Cerebellar nuclear complex (tissue), 1 donor: ENCODE measurements around the gene TRIM27.
A peak's percentile ranks its signal among the peaks of the same experiment; 100 is the strongest.
"Not testable (repeated sequence)": the region's sequence is repeated elsewhere in the genome, so short reads cannot be mapped to it uniquely, and the experiment has no call there.

Source experiments
- DNase-seq, 2 experiments: peaks; one replicate each; lab custom pipeline; 2025; lab: John Stamatoyannopoulos, UW

TRIM27 gene

GRCh38 chr6:28896505-28897368, 27.0 kb downstream of the TRIM27 start:
- peak in 1 of 2 experiments; percentile 25 for DNase-seq

- peak; percentile 58 to 79 for DNase-seq
Observed at GRCh38 chr6:28895131-28895812, 28.5 kb downstream of the TRIM27 start.

GRCh38 chr6:28893172-28893799, 30.5 kb downstream of the TRIM27 start:
- no peak for DNase-seq

- DNase-seq, result no peak
Observed at GRCh38 chr6:28892525-28892924, 31.3 kb downstream of the TRIM27 start.

- no peak for DNase-seq
Observed at GRCh38 chr6:28887796-28888496, 35.8 kb downstream of the TRIM27 start.

- DNase-seq, result no peak
Observed at GRCh38 chr6:28886079-28886439, 37.7 kb downstream of the TRIM27 start.

GRCh38 chr6:28884423-28885131, 39.2 kb downstream of the TRIM27 start:
- DNase-seq, result no peak

- peak in 1 of 2 experiments; percentile 8 for DNase-seq
Observed at GRCh38 chr6:28880894-28881780, 42.6 kb downstream of the TRIM27 start.

- no peak for DNase-seq
Observed at GRCh38 chr6:28880519-28880893, 43.3 kb downstream of the TRIM27 start.

- DNase-seq, result no peak
Observed at GRCh38 chr6:28876710-28877109, 47.1 kb downstream of the TRIM27 start.

- no peak for DNase-seq
Observed at GRCh38 chr6:28875191-28875747, 48.5 kb downstream of the TRIM27 start.

- DNase-seq, result not testable (repeated sequence)
Observed at GRCh38 chr6:28872157-28872817, 51.5 kb downstream of the TRIM27 start.

- DNase-seq, result no peak
Observed at GRCh38 chr6:28871335-28872156, 52.2 kb downstream of the TRIM27 start.

GRCh38 chr6:28868873-28869272, 54.9 kb downstream of the TRIM27 start:
- no peak for DNase-seq

- no peak for DNase-seq
Observed at GRCh38 chr6:28867086-28867409, 56.7 kb downstream of the TRIM27 start.

GRCh38 chr6:28866205-28867085, 57.3 kb downstream of the TRIM27 start:
- not testable (repeated sequence) for DNase-seq

- DNase-seq, result no peak
Observed at GRCh38 chr6:28865401-28866204, 58.2 kb downstream of the TRIM27 start.
